ENCODE results near the gene CXCL13.

DNA sequence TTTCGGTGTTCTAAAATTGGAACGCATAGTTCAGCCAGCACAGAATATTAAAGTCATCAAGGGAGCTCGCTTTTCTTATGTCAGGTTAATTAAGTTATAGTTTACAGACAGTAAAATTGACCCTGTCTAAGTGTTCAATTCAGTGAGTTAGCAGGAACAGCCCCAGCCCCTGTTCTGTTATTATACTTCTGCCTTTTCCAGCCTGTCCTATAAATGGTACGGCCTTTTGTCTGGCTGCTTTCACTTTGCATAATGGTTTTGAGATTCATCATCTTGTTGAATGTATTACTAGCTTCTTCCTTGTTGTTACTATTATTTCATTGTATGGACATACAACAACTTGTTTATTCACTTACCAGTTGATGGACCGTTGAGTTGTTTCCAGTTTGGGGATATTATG, 9.5 kb downstream of the CXCL13 start:
- no peak for TF ChIP-seq CTCF (IDR thresholded peaks at IDR 0.05)
- no peak for TF ChIP-seq POLR2A (IDR thresholded peaks at IDR 0.05)
- no peak for TF ChIP-seq EP300 (IDR thresholded peaks at IDR 0.05)
